ENCODE measurements around the gene GPR33. TPM values are rescaled to one million over a fixed set of nuclear protein-coding genes. Genes with fewer than 3 reads are reported as not detected.
"Not testable (repeated sequence)": the region's sequence is repeated elsewhere in the genome, so short reads cannot be mapped to it uniquely, and the experiment has no call there.

GPR33 gene
- total RNA-seq, 2 experiments from 2014 or later = not detected

GRCh38 chr14:31465111-31465510 is 22.7 kb downstream of the GPR33 start:
- ChIA-PET POLR2A (no interaction called here), CTCF (no interaction called here)

- CTCF ChIA-PET = interaction anchor here (0.7 to 1.3 kb wide), 2 partner anchors 13 to 803 kb away, joined by 3 read pairs; no protein-coding TSS in a partner anchor
- POLR2A ChIA-PET = not testable (repeated sequence)
These were observed 25.4 kb downstream of the GPR33 start for GRCh38 chr14:31462450-31462849.

- ChIA-PET POLR2A (no interaction called here), CTCF (no interaction called here)
These were observed 26.3 kb downstream of the GPR33 start for GRCh38 chr14:31461545-31461944.

GRCh38 chr14:31457665-31458659 is 29.9 kb downstream of the GPR33 start:
- ChIA-PET CTCF (interaction anchor here (0.7 to 1.4 kb wide), 4 partner anchors 38 to 309 kb away, joined by 3 to 5 read pairs (median 4); partner anchors contain the start of genes HEATR5A and HECTD1), POLR2A (interaction anchor here (0.5 to 1.7 kb wide), 2 partner anchors 37 to 73 kb away, joined by 5 to 7 read pairs; partner anchors contain the start of gene HEATR5A)

GRCh38 chr14:31456841-31457664 is 30.8 kb downstream of the GPR33 start, which contains the start of gene DTD2:
Gene DTD2 (minus strand): TSS chr14:31457506. CDS start chr14:31457393, 113 bp downstream.
- ChIA-PET CTCF (interaction anchor here (0.7 to 1.4 kb wide), 4 partner anchors 37 to 308 kb away, joined by 3 to 5 read pairs (median 4); partner anchors contain the start of genes HEATR5A and HECTD1), POLR2A (interaction anchor here (0.5 to 1.7 kb wide), 4 partner anchors 36 to 329 kb away, joined by 3 to 7 read pairs (median 4); partner anchors contain the start of gene HEATR5A)

GRCh38 chr14:31449971-31450610 is 37.7 kb downstream of the GPR33 start:
- ChIA-PET CTCF (interaction anchor here (0.9 to 1.3 kb wide), 3 partner anchors 11 to 29 kb away, joined by 3 read pairs; partner anchors contain the start of gene HEATR5A), POLR2A (no interaction called here)

- POLR2A ChIA-PET = no interaction called here
These were observed 38.7 kb downstream of the GPR33 start for GRCh38 chr14:31449136-31449535.

GRCh38 chr14:31445703-31446102 is 42.1 kb downstream of the GPR33 start:
- ChIA-PET CTCF (no interaction called here), POLR2A (no interaction called here)

More at GRCh38 chr14:31449136-31449535, 38.7 kb downstream of the GPR33 start:
- CTCF ChIA-PET = interaction anchor here (0.9 to 1.0 kb wide), 2 partner anchors 14 to 28 kb away, joined by 3 read pairs; partner anchors contain the start of gene HEATR5A

- CTCF ChIA-PET = no interaction called here
- POLR2A ChIA-PET = no interaction called here
These were observed 45.6 kb downstream of the GPR33 start for GRCh38 chr14:31442284-31442683.

- ChIA-PET CTCF (no interaction called here), POLR2A (no interaction called here)
These were observed 46.3 kb downstream of the GPR33 start for GRCh38 chr14:31441273-31442111.

- CTCF ChIA-PET = no interaction called here
- POLR2A ChIA-PET = no interaction called here
These were observed 47.6 kb downstream of the GPR33 start for GRCh38 chr14:31440280-31440679.

- CTCF ChIA-PET = no interaction called here
- POLR2A ChIA-PET = no interaction called here
These were observed 48.3 kb downstream of the GPR33 start for GRCh38 chr14:31439561-31439960.

- POLR2A ChIA-PET, CTCF ChIA-PET: not testable (repeated sequence)
These were observed 50.7 kb downstream of the GPR33 start for GRCh38 chr14:31437045-31437691.

GRCh38 chr14:31435276-31435675 is 52.6 kb downstream of the GPR33 start:
- POLR2A ChIA-PET = no interaction called here
- CTCF ChIA-PET = interaction anchor here (1.8 kb wide), 1 partner anchor 15 kb away, joined by 4 read pairs; the partner anchor contains the start of gene HEATR5A
